OCI-LY3 (cell line): ENCODE data around the gene TTC7B.

Experiments used
- EZH2phosphoT487 ChIP-seq: fragments of 200-600 bp; shearing (Covaris generic); IDR thresholded peaks from 2 replicates; pipeline ENCODE4 v1.6.1; 2018; ENCODE audit warnings: antibody characterized with exemption, mixed run types, low read depth
- TF ChIP-seq, protein P1 (sequence below): fragments of 200-600, 300-600 bp; sonication (generic); IDR thresholded peaks from 2 replicates; pipeline ENCODE4 v1.5.1; 2014; ENCODE audit warnings: antibody characterized with exemption, low read length, low read depth

DNA sequence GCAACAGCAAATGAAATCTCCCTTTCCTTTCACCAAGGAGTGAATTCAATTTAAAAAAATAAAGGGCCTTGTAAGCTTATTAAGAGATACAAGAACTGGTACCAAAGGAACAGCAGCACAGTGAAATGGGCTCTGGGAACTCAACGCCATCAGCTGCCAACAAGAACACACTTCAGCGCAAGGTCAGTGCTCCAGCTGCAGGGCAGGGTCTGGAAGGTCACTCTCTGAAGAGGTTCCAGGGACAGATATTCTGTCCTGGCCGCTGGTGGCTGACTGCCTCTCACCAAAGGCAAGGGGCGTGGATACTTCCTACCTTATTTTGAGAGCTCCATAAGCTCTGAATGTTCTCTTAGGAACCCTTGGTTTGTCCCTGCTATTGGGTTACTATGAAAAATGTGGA lies 232.8 kb downstream of the TTC7B start:
- TF ChIP-seq, protein P1, sequence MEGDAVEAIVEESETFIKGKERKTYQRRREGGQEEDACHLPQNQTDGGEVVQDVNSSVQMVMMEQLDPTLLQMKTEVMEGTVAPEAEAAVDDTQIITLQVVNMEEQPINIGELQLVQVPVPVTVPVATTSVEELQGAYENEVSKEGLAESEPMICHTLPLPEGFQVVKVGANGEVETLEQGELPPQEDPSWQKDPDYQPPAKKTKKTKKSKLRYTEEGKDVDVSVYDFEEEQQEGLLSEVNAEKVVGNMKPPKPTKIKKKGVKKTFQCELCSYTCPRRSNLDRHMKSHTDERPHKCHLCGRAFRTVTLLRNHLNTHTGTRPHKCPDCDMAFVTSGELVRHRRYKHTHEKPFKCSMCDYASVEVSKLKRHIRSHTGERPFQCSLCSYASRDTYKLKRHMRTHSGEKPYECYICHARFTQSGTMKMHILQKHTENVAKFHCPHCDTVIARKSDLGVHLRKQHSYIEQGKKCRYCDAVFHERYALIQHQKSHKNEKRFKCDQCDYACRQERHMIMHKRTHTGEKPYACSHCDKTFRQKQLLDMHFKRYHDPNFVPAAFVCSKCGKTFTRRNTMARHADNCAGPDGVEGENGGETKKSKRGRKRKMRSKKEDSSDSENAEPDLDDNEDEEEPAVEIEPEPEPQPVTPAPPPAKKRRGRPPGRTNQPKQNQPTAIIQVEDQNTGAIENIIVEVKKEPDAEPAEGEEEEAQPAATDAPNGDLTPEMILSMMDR: no peak
- TF ChIP-seq EZH2phosphoT487: no peak
